ENCODE measurements around the gene TEKT1.

DNA sequence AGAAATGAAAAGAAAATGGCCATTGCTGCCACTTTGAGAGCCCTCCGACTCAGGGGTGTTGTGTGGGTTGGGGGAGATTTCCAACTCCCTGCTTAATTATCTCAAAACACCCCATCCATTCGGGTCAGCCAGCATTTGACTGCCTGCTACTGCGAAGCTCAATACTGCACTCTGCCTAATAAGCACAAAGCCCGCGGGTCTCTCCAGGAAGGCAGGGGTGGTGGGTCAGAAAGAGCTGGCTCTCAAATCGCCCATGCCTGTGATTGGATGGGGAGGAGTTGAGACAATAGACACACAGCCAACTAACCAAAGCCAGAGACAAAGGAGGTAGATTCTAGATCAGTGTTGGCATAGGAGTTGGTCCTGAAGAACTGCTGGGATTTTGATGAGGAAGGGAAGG lies 78.0 kb downstream of the TEKT1 start:
- TF ChIP-seq CTCF (conservative IDR thresholded peaks at IDR 0.05 in 1 of 2, IDR thresholded peaks at IDR 0.05 in 1 of 2; ENCODE audit: extremely low read depth in 1 of 2, insufficient read depth in 1 of 2, low read depth in 1 of 2, low read length in 2 of 2), result no peak
- no peak for TF ChIP-seq EZH2 (IDR thresholded peaks at IDR 0.05; ENCODE audit: borderline replicate concordance, low read length)
